ENCODE measurements around the gene MTF2.
"Not testable (repeated sequence)": the region's sequence is repeated elsewhere in the genome, so short reads cannot be mapped to it uniquely, and the experiment has no call there.

The MTF2 gene

GRCh38 chr1:93143136-93143535 lies 64.1 kb downstream of the MTF2 start:
- DNase-seq (ENCODE audit: low spot score) = no peak

- DNase-seq (ENCODE audit: low spot score) = no peak
Observed at GRCh38 chr1:93143769-93144168, 64.7 kb downstream of the MTF2 start.

GRCh38 chr1:93148001-93148400 lies 68.9 kb downstream of the MTF2 start:
- DNase-seq (ENCODE audit: low spot score) = no peak

GRCh38 chr1:93150729-93151128 lies 71.6 kb downstream of the MTF2 start:
- no peak for DNase-seq (ENCODE audit: low spot score)

DNA sequence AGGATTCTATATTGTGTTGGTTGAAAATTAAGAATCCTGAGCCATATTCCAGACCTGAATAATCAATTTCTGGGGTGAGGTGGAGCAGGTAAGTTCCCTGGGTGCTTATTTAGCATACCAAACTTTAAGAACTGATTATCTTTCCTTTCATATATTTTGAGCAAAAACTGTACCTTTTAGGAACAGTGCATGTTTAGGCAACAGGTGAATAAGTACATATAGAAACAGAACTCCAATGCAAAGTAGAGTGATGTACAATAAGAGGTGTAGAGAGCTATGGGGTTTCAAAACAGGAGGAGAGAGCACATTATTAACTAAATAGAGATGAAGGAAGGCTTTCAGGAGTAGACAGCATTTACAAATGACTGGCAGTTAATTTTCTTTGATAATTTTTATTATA lies 72.4 kb downstream of the MTF2 start:
- DNase-seq (ENCODE audit: low spot score) = no peak

DNA sequence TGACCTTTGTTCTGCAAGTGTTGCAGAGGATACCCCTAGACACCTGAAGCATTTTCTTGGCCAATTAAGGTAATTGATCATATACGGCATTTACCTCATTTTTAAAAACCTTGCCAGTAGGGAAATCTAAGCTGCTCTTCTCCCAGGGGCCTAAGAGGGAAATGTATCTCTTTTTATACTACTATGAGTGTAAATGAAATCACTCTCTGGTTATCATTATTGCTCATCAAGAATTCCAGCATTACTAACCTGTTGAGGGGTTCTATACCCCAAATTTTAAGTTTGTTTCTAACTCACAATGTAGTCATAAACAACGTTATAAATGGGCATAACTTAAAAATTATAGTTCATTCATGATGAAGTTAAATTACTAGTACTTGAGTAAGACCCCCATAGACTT lies 73.8 kb downstream of the MTF2 start:
- no peak for DNase-seq (ENCODE audit: low spot score)

- DNase-seq (ENCODE audit: low spot score) = no peak
Observed at GRCh38 chr1:93154898-93155297, 75.8 kb downstream of the MTF2 start.

GRCh38 chr1:93155335-93155734 lies 76.3 kb downstream of the MTF2 start:
- DNase-seq (ENCODE audit: low spot score) = no peak

DNA sequence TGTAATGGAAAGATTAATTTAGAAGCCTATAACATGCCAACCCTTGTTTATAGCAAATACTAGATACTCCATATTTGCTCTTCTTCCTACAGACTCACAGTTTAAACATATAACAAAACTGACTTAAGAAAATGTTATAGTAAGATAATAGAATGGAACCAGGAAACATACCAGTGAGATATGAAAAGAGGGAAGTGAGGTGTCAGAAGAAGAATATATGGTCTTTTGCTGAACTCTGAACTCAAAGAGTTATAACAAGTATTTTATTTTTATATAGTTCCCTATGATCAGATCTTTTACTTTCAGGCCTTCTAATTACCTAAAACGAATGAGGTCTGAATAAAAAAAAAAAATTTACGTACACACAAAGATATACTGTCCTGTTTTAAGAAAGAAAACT lies 80.3 kb downstream of the MTF2 start:
- DNase-seq (ENCODE audit: low spot score) = no peak

DNA sequence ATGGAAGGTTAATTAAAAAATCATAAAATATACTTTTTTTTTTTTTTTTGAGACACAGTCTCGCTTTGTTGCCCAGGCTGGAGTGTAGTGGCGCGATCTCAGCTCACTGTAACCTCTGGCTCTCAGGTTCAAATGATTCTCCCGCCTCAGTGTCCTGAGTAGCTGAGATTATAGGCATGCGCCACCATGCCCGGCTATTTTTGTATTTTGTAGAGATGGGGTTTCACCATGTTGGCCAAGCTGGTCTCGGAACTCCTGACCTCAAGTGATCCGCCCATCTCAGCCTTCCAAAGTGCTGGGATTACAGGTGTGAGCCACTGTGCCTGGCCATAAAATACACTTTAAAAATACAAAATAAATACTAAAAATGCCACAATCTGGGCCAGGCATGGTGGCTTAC lies 84.2 kb downstream of the MTF2 start:
- DNase-seq (ENCODE audit: low spot score) = not testable (repeated sequence)

- DNase-seq (ENCODE audit: low spot score) = no peak
Observed at GRCh38 chr1:93164816-93165215, 85.7 kb downstream of the MTF2 start.

- not testable (repeated sequence) for DNase-seq (ENCODE audit: low spot score)
Observed at GRCh38 chr1:93165895-93166294, 86.8 kb downstream of the MTF2 start.

- DNase-seq (ENCODE audit: low spot score) = no peak
Observed at GRCh38 chr1:93167006-93167405, 87.9 kb downstream of the MTF2 start.

DNA sequence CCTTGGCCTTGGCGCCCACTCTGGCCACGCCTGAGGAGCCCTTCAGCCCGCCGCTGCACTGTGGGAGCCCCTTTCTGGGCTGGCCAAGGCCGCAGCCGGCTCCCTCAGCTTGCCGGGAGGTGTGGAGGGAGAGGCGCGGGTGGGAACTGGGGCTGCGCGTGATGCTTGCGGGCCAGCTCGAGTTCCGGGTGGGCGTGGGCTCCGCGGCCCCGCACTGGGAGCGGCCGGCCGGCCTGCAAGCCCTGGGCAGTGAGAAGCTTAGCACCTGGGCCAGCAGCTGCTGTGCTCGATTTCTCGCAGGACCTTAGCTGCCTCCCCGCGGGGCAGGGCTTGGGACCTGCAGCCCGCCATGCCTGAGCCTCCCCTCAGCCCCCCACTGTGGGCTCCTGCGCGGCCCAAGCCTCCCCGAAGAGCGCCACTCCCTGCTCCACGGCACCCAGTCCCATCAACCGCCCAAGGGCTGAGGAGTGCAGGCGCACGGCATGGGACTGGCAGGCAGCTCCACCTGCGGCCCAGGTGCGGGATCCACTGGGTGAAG lies 91.1 kb downstream of the MTF2 start:
- DNase-seq (ENCODE audit: low spot score) = not testable (repeated sequence)

GRCh38 chr1:93171549-93172034 lies 92.5 kb downstream of the MTF2 start:
- DNase-seq (ENCODE audit: low spot score) = no peak

DNA sequence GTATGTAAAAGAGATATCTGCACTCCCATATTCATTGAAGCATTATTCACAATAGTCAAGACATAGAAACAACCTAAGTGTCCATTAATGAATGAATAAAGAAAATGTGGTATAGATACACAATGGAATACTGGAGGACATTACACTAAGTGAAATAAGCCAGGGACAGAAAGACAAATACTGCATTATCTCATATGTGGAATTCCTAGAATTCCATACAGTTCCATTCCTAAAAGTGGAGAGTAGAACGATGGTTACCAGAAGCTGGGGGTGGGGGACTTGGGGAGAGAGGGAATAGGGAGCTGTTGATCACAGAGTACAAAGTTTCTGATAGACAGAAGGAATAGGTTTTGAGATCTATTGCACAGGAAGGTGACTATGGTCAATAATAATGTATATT lies 93.7 kb downstream of the MTF2 start:
- peak; percentile 16 for DNase-seq (ENCODE audit: low spot score)

DNA sequence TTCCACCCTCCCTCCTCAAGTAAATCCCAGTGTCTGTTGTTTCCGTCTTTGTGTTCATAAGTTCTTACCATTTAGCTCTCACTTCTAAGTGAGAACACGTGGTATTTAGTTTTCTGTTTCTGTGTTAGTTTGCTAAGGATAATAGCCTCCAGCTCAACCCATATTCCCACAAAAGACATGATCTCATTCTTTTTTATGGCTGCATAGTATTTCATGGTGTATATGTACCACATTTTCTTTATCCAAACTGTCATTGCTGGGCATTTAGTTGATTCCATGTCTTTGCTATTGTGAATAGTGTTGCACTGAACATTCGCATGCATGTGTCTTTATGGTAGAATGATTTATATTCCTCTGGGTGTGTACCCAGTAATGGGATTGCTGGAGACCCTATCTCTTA lies 95.6 kb downstream of the MTF2 start:
- DNase-seq (ENCODE audit: low spot score) = not testable (repeated sequence)

DNA sequence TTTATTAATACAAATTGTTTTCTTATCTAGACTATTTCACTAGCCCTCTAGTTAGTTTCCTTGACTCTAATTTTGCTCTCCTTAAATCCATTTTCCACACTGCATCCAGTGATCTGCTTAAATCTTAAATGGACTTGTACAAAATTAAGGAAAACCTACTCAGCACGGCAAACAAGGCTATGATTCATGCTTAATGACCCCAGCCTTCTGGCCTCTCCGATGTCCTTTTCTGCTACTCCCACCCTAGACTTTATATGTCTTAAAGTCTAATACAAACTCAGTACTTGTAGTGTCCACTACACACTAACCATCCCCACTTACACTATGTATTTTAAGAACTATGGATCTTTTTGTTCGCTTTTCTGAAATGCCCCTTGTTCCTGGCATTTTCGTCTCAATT lies 98.9 kb downstream of the MTF2 start:
- peak; percentile 11 for DNase-seq (ENCODE audit: low spot score)

GRCh38 chr1:93178418-93178817 lies 99.3 kb downstream of the MTF2 start:
- no peak for DNase-seq (ENCODE audit: low spot score)

DNA sequence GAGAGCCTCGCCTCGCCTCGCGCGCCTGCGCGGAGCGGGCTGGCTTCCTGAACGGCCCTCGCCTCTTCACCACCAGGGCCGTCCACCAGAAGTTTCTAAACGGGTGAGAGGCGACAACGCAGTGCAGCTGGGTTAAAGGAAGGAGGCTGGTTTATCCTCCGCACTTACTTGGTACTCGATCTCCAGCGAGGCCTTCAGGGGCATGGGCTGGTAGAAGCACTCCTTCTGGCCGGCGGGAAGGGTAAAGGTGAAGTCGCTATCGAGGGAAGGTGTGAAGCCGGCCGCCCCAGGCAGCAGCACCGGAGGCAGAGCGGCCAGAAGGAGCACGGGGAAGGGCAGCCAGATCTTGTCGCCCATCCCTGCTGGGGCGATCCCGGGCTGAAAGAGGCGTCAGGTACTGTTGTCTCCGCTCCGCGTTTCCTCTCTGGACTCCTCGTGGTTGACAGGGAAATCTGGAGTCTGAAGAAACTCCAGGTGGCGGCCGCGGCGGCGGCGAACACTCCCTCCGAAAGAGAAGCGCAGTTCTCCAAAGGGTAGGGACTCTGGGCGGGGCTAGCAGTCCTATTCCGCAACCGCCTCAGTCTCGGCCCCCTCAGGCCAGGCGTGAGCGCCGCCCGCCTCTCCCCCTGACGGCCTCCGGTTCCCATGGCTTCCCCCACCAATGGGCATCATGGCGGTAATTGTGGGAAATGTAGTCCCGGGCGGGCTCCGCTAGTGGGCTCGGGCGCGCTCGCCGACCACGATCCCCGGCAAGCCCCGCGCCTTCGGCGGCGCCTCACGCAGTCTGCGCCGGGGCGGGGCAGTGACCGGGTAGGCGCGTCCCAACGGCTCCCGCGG lies 101.0 kb downstream of the MTF2 start, which contains the start of gene TMED5:
TMED5 (minus strand) TSS at position 528 of the 837 bp plus-strand sequence; CDS start at position 357, 171 bp downstream.
- peak; percentile 92 for DNase-seq (ENCODE audit: low spot score)

DNA sequence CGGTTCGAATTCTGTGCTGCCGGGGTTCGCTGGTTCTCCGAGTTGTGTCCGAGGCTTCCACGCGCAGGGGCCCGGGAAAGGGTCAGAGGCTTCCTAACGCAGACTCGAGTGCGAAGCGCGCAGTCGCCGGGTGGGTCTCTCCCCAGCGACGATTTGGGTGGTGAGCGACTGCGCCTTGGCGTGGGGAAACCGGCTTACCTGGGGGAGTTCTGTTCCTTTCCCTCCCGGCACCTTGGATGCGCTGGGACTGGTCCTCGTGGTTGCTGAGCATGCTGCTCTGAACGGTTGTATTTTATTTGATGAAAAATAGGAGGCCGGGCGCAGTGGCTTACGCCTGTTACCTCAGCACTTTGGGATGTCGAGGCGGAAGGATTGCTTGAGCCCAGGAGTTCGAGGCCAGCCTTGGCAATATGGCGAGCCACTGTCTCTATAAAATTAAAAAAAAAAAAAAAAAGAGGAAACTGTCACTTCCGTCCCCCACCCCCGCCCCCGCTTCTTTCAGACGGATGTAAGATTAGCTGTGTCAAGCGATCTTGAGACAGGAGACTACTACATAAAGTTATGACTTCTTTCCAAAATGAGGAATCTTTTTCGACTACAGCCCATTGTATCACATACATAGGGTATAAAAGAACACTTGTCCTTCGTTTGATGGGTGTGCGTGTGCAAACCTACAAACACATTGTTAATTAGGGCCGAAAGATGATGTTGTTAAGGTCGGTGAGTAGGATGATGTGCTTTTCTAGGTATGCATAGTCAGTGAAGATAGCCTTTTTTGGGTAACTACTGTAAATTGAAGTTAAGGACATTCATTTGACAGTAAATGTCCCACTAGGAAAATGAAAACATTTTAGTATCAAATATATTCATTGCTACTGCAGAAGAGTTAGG lies 101.9 kb downstream of the MTF2 start, which contains the start of gene CCDC18:
CCDC18 (plus strand) TSS at position 2 of the 891 bp plus-strand sequence. CDS start 2,638 bp downstream, outside the sequence.
- peak; percentile 12 for DNase-seq (ENCODE audit: low spot score)

DNA sequence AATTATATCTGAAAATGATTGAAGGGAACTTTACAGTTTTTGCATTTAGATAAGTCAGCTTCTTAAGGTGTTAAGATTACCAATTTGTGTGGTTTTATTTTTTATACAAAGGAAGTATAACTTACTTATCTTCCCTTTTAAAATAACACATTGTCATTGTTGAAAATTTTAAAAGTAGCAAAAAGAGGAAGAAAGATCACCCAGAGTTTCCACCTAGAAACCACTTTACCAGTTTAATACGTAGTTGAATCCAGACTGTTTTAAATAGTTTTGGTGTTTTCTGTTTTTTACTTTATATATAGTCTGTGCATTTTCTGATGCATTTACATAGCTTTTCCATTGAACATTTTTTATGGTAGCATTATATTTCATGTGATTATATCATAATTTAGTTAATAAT lies 107.6 kb downstream of the MTF2 start:
- DNase-seq (ENCODE audit: low spot score) = no peak
